ENCODE measurements around the gene ECM2.
"Not testable (repeated sequence)": the region's sequence is repeated elsewhere in the genome, so short reads cannot be mapped to it uniquely, and the experiment has no call there.

ECM2 gene

DNA sequence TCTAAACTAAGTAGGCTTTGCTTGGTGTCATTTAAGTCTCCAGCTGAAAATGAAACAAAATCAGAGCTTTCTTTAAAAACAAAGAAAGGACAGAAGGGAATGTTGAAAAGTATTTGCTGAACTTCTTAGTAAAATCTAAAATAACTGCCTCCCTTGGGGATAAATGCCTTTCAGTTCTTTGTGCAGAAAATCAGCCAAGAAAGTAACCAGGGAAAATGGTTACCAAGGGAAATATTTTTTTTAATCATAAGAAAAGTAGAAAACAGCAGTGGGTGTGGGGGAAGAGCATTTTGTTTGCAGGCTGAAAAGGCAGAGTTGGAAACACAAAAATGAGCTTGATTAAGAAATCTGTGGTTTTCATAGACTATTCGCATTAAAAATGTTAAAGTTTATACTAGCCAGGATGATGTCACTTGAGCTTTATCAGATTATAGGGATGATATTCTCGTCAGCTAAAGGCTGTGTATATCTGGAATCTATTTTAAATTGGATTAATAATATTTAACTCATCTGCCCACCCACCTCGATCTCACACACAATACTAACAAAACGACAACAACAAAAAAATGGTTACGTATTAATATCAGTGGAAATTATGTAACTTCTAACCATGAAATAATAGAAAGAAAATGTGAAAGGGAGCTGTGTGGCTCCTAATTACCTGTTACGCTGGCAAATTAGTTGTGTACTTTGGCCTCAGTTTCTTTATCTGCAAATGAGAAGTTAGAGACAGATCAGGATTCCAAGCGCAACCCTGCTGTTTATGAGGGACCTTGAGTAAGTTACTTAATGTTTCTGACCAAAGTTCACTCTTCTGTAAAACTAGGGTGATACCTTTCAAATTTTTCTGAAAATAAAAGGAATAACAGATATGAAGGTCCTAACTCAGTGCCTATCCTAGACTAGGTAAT, at the start of gene ECM2:
Gene ECM2 (minus strand): TSS at position 51 of the 911 bp plus-strand sequence. CDS start 13,124 bp downstream, outside the sequence.
- DNase-seq = no peak

- no peak for DNase-seq
Measured at GRCh38 chr9:92576175-92576574, 40.4 kb upstream of the ECM2 start.

GRCh38 chr9:92573612-92574011, 37.8 kb upstream of the ECM2 start:
- DNase-seq = not testable (repeated sequence)

GRCh38 chr9:92571871-92572270, 36.1 kb upstream of the ECM2 start:
- DNase-seq = not testable (repeated sequence)

- no peak for DNase-seq
Measured at GRCh38 chr9:92564982-92565381, 29.2 kb upstream of the ECM2 start.

GRCh38 chr9:92564504-92564903, 28.7 kb upstream of the ECM2 start:
- DNase-seq = no peak

DNA sequence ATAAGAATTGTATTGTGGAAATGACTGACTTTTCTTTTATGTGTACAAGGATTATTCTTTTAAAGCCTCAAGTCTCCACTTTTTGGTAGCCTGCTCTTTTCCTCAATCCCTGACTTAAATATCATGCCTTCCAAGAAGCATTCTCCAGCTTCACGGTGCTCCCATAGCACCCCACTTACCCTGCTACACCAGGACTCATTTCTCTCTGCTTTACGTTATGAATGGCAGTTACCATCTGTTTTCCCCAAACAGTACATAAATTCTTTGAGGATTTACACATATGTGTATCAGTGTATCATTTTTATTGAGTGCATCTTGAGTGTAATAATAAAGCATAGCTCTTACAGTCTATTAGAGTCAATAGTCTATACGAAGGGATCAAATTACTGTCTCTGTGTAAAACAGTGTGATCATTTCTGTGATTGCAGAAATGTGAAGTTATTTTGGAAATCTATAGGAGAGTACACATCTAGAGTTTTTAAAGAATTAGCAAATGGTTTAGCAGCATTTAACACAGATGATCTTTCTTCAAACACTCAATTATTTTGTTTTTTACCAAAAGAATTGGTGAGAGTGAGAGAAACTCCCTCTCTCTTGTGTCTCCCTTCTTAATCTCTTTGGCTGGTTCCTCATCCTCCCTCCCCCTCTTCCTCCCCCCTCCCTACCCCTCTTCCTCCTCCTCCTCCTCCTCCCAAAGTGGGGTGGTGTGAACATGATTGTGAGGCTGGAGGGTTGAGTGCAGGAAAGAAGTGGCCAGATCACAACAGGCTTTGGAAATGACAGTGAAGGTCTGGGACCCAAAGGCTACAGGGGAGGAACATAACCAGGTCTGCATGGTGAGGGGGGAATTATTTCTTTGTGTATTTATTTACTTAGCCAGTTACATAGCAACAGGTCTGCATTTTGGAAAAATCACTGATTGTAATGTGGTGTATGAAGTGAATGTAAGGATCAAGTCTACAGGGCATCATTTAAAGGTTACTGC, 27.6 kb upstream of the ECM2 start:
- no peak for DNase-seq

- DNase-seq = no peak
Measured at GRCh38 chr9:92562461-92562967, 26.7 kb upstream of the ECM2 start.

GRCh38 chr9:92561374-92562330, 25.9 kb upstream of the ECM2 start:
- DNase-seq = no peak

GRCh38 chr9:92558612-92559374, 23.0 kb upstream of the ECM2 start:
- DNase-seq = no peak

- DNase-seq = no peak
Measured at GRCh38 chr9:92550765-92551164, 15.0 kb upstream of the ECM2 start.

DNA sequence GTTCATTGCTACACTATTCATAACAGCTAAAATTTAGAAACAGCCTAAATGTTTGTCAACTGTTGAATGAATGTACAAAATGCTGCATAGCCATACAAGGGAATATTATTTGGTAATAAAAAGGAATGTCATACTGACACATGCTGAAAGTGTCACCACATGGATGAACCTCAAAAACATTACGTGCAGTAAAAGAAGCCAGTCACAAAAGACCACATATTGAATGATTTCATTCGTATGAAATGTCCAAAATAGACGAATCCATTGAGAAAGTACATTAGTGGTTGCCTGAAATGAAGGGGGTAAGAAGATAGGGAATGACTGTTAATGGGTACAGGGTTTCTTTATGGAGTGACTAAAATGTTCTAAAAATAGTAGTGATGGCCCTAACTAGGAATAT, 11.6 kb upstream of the ECM2 start:
- no peak for DNase-seq

DNA sequence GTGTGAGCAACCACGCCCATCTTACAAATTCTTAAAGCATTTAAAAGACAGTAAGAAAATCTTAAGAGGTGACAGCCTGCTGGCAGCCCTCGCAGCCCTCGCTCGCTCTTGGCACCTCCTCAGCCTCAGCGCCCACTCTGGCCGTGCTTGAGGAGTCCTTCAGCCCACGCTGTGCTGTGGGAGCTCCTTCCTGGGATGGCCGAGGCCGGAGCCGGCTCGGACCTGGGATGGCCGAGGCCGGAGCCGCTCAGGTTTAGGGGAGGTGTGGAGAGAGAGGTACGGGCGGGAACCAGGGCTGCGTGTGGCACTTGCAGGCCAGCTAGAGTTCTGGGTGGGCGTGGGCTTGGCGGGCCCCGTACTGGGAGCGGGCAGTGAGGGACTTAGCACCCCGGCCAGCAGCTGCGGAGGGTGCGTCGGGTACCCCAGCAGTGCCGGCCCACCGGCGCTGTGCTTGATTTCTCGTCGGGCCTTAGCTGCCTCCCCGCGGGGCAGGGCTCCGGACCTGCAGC, 9.3 kb upstream of the ECM2 start:
- no peak for DNase-seq

- DNase-seq = no peak
Measured at GRCh38 chr9:92543972-92544371, 8.2 kb upstream of the ECM2 start.

DNA sequence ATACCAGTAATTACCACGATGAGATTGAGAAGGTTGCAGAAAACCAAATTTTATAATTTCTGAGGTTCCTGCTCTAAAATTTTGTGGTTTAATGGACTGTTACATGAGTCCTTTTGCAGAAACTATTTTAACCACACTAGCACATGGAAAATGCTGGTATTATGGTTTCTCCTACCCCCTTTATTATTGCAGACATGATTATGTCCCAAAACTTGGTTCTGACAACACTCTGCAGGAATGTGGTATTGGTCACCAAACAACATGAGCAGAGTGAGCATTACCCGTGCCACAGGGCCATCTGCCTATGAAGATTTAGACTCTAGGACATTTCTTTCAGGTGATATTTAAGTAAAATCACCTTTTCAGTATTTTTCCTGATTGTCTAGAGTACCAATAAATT, 2.8 kb upstream of the ECM2 start:
- no peak for DNase-seq

GRCh38 chr9:92534674-92535073, 1.1 kb downstream of the ECM2 start:
- DNase-seq = no peak

DNA sequence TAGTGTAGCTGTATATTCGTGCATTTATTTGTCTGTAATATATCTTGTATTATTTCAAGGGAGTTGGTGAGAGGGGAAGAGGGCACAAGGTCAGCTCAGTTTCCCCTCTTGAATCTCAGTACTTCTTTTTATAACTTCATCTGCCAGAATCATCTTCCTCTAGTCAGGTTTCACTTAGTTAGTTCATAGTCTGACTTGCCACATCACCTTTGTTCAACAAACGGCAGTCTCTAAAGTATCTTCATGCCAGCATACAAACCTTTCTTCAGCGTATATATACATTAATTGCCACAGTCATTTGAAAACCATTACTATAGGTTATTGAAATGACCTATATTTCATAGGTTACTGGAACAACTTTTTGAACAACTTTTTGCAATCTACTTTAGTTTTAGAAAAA, 1.6 kb downstream of the ECM2 start:
- DNase-seq = no peak

DNA sequence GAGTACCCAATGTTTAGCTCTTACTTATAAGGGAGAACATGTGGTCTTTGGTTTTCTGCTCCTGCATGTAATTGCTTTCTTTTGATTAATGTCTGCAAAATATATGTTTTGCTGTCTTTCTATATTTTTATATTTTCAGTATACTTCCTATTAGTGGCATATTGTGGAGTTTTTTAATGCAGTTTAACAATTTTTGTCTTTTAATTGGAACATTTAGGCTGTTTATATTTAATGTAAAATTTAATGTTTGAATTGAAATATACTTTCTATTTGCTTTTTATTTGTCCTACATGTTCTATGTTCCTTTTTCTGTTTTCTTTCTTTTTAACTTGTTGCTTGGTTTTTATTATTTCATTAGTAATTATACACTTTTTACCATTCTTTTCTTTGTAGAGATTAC, 4.9 kb downstream of the ECM2 start:
- DNase-seq = no peak

DNA sequence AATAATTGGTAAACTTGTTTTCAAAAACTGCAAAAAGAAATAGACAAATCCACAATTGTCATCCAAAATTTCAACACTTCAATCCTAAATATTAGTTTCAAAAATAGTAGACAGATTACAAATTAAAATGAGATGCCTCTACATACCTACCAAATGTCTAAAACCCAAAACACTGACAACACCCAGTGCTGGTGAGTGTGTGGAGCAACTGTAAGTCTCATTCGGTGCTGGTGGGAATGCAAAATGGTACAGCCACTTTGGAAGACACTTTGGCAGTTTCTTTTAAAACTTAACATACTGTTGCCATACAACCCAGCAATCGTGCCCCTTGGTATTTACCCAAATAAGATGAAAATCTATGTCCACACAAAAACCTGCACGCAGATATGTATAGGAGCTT, 6.7 kb downstream of the ECM2 start:
- DNase-seq = no peak

GRCh38 chr9:92528522-92528849, 7.3 kb downstream of the ECM2 start:
- no peak for DNase-seq

GRCh38 chr9:92527832-92528521, 7.8 kb downstream of the ECM2 start:
- no peak for DNase-seq
